Measurements from ENCODE around the gene ATXN7.

The ATXN7 gene

DNA sequence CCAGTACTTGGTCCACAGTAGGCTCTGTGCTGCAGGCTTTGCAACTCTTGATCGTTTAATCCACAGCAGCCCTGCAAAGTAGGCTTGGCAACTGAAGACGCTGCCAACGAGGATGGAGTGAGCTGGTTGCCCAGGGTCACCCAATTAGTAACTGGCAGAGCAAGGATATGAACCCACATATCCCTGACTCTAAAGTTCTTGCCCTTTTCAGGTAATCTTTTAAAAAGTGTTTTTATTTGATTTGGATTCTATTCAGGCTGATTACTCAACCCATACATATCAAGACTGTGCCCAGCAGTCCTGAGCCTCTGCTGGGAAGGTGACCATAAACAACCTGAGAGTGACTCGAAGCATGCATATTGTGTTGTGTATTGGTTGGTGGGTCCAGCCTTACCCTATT, 109.3 kb downstream of the ATXN7 start:
- H2AFZ ChIP-seq (ENCODE audit: low read length), result no peak overlapping the region
- H3F3A ChIP-seq (ENCODE audit: insufficient read depth, low read length), result peaks cover 13% of the 10 kb centered on the region
- no peak overlapping the region for H3K4me3 ChIP-seq (ENCODE audit: low read length)
- TF ChIP-seq, protein P1, sequence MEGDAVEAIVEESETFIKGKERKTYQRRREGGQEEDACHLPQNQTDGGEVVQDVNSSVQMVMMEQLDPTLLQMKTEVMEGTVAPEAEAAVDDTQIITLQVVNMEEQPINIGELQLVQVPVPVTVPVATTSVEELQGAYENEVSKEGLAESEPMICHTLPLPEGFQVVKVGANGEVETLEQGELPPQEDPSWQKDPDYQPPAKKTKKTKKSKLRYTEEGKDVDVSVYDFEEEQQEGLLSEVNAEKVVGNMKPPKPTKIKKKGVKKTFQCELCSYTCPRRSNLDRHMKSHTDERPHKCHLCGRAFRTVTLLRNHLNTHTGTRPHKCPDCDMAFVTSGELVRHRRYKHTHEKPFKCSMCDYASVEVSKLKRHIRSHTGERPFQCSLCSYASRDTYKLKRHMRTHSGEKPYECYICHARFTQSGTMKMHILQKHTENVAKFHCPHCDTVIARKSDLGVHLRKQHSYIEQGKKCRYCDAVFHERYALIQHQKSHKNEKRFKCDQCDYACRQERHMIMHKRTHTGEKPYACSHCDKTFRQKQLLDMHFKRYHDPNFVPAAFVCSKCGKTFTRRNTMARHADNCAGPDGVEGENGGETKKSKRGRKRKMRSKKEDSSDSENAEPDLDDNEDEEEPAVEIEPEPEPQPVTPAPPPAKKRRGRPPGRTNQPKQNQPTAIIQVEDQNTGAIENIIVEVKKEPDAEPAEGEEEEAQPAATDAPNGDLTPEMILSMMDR (IDR thresholded peaks at IDR 0.05; ENCODE audit: low read length), result no peak
- TF ChIP-seq EZH2phosphoT487 (IDR thresholded peaks at IDR 0.05; ENCODE audit: low read length), result no peak
- no peak for TF ChIP-seq EZH2 (optimal IDR thresholded peaks at IDR 0.05; ENCODE audit: low read depth, low read length)
- no peak for DNase-seq
- no peak overlapping the region for H3K9ac ChIP-seq (ENCODE audit: low read length)
- no peaks in the 10 kb centered on the region for H4K20me1 ChIP-seq (ENCODE audit: insufficient read depth, low read length)
- H3K9me3 ChIP-seq (replicated peaks; ENCODE audit: insufficient read depth, low read length), result no peaks in the 10 kb centered on the region
- peaks cover 6% of the 10 kb centered on the region for H3K4me1 ChIP-seq (ENCODE audit: low read length)
- H3K4me2 ChIP-seq (ENCODE audit: low read depth, low read length), result no peak overlapping the region
- peaks cover 85% of the 10 kb centered on the region for H3K79me2 ChIP-seq (ENCODE audit: low read length)
- H3K27ac ChIP-seq (ENCODE audit: low read length), result no peak overlapping the region
- no peaks in the 10 kb centered on the region for H3K9me2 ChIP-seq (replicated peaks; ENCODE audit: insufficient read depth, low read length)
- no peaks in the 10 kb centered on the region for H3K36me3 ChIP-seq (replicated peaks; ENCODE audit: insufficient read depth, low read length)
- H3K27me3 ChIP-seq (replicated peaks; ENCODE audit: insufficient read depth, low read length), result no peaks in the 10 kb centered on the region

DNA sequence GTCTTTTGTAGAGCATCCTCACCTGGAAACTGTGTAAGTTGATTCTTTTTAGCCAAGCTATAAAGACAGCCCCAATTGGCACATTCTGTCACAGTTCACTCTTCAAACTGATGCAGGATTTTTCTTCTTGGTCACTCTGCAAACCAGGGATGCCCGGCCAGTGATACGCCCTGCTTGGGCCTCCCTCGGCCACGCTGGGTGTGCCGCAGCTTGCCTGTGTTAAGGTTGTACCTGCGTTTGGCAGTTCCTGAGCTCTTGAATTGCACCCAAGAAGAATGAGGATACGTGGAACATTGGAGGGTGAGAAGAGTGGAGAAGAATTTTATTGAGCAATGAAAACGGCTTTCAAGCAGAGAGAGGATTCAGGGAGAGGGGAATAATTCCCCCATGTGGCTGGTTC, 109.7 kb downstream of the ATXN7 start:
- Histone ChIP-seq H3K4me1 (ENCODE audit: low read length) (peaks cover 6% of the 10 kb centered on the region), H3K27me3 (replicated peaks; ENCODE audit: insufficient read depth, low read length) (no peaks in the 10 kb centered on the region), H2AFZ (ENCODE audit: low read length) (no peak overlapping the region), H3F3A (ENCODE audit: insufficient read depth, low read length) (peaks cover 9% of the 10 kb centered on the region), H3K9ac (ENCODE audit: low read length) (no peak overlapping the region), H3K79me2 (ENCODE audit: low read length) (peaks cover 89% of the 10 kb centered on the region), H3K9me3 (replicated peaks; ENCODE audit: insufficient read depth, low read length) (no peaks in the 10 kb centered on the region), H3K4me3 (ENCODE audit: low read length) (no peak overlapping the region), H3K9me2 (replicated peaks; ENCODE audit: insufficient read depth, low read length) (no peaks in the 10 kb centered on the region), H3K36me3 (replicated peaks; ENCODE audit: insufficient read depth, low read length) (no peaks in the 10 kb centered on the region), H4K20me1 (ENCODE audit: insufficient read depth, low read length) (no peaks in the 10 kb centered on the region), H3K27ac (ENCODE audit: low read length) (no peak overlapping the region), H3K4me2 (ENCODE audit: low read depth, low read length) (no peak overlapping the region)
- no peak for TF ChIP-seq EZH2 (optimal IDR thresholded peaks at IDR 0.05; ENCODE audit: low read depth, low read length)
- TF ChIP-seq, protein P1 (IDR thresholded peaks at IDR 0.05; ENCODE audit: low read length), result no peak
- TF ChIP-seq EZH2phosphoT487 (IDR thresholded peaks at IDR 0.05; ENCODE audit: low read length), result no peak
- DNase-seq, result no peak

DNA sequence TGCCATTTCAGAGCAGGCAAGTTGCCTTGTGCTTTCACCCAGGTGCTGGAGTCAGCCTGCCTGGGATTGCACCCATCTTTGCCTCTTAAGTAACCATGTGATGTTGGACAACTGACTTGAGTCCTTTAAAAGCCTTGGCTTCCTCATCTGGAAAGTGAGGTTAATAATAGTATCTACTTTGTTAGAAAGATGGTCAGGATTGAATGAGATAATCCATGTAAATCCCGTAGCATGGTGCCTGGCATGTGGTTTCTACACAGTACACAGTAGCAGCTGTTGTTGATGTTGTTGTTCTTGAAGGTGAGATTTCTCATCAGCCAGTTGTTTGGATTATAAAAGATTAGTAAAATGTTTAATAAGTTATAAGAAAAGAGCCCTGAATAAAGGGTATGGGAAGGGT, 110.8 kb downstream of the ATXN7 start:
- H3K36me3 ChIP-seq (replicated peaks; ENCODE audit: insufficient read depth, low read length), result no peaks in the 10 kb centered on the region
- H3K9me2 ChIP-seq (replicated peaks; ENCODE audit: insufficient read depth, low read length), result no peaks in the 10 kb centered on the region
- no peak overlapping the region for H3K9ac ChIP-seq (ENCODE audit: low read length)
- no peak for DNase-seq
- no peak overlapping the region for H2AFZ ChIP-seq (ENCODE audit: low read length)
- H4K20me1 ChIP-seq (ENCODE audit: insufficient read depth, low read length), result no peaks in the 10 kb centered on the region
- H3K4me2 ChIP-seq (ENCODE audit: low read depth, low read length), result no peak overlapping the region
- H3K27ac ChIP-seq (ENCODE audit: low read length), result no peak overlapping the region
- peaks cover 6% of the 10 kb centered on the region for H3K4me1 ChIP-seq (ENCODE audit: low read length)
- H3K79me2 ChIP-seq (ENCODE audit: low read length), result peaks cover 89% of the 10 kb centered on the region
- TF ChIP-seq, protein P1 (IDR thresholded peaks at IDR 0.05; ENCODE audit: low read length), result no peak
- TF ChIP-seq EZH2phosphoT487 (IDR thresholded peaks at IDR 0.05; ENCODE audit: low read length) (no peak), EZH2 (optimal IDR thresholded peaks at IDR 0.05; ENCODE audit: low read depth, low read length) (no peak)
- H3K4me3 ChIP-seq (ENCODE audit: low read length), result no peak overlapping the region
- no peaks in the 10 kb centered on the region for H3K27me3 ChIP-seq (replicated peaks; ENCODE audit: insufficient read depth, low read length)
- no peaks in the 10 kb centered on the region for H3F3A ChIP-seq (ENCODE audit: insufficient read depth, low read length)
- H3K9me3 ChIP-seq (replicated peaks; ENCODE audit: insufficient read depth, low read length), result no peaks in the 10 kb centered on the region

Measured in MM.1S (cell line).